NCI-H345 treated with DMSO at 0.1 percent for 48 hours (cell line): Measurements from ENCODE around the gene DELE1.
"Not testable (repeated sequence)": the region's sequence is repeated elsewhere in the genome, so short reads cannot be mapped to it uniquely, and the experiment has no call there.

Experiments
- DNase-seq: peaks from one replicate; lab custom pipeline; 2025; ENCODE audit not compliant: unreplicated experiment; lab: John Stamatoyannopoulos, UW

DELE1 gene

DNA sequence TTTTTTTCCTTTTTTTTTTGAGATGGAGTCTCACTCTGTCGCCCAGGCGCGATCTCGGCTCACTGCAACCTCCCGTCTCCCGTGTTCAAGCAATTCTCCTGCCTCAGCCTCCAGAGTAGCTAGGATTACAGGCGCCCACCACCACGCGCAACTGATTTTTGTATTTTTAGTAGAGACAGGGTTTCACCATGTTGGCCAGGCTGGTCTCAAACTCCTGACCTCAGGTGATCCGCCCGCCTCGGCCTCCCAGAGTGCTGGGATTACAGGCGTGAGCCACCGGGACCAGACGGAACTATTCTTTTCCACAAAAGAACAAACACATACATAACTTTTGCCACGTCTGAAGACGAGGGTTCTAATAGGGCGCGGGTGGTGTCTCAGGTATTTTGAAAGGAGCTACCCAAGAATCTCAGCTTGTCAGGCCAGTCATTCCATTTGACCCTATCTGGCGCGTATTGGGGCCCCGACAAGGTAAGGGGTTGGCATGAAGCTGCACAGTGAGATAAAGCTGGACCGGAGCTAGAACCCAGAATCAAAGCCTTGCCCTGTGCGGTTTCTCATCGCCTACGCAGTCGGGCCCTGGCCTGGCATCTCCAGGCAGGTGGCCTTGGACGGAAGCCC lies 734 bp upstream of the DELE1 start:
- not testable (repeated sequence) for DNase-seq

- DNase-seq: no peak
Observed at GRCh38 chr5:141926434-141926833, 2.8 kb downstream of the DELE1 start.

DNA sequence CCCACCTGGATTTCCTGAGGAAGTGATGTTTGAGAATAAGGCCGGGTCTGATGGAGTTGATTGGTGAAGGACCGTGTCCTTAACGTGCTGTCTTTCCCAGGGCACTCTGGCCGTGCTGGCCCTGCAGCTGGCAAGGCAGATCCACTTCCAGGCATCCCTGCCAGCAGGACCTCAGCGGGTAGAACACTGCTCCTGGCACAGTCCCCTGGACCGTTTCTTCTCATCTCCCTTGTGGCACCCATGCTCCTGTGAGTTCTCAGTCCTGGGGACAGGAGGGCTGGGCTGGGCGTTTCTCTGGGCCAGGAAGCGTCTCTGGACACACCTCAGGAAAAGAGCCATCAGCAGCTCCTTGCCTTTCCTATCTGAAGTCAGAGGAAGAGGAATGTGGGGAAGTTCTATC lies 4.4 kb downstream of the DELE1 start:
- DNase-seq: no peak

DNA sequence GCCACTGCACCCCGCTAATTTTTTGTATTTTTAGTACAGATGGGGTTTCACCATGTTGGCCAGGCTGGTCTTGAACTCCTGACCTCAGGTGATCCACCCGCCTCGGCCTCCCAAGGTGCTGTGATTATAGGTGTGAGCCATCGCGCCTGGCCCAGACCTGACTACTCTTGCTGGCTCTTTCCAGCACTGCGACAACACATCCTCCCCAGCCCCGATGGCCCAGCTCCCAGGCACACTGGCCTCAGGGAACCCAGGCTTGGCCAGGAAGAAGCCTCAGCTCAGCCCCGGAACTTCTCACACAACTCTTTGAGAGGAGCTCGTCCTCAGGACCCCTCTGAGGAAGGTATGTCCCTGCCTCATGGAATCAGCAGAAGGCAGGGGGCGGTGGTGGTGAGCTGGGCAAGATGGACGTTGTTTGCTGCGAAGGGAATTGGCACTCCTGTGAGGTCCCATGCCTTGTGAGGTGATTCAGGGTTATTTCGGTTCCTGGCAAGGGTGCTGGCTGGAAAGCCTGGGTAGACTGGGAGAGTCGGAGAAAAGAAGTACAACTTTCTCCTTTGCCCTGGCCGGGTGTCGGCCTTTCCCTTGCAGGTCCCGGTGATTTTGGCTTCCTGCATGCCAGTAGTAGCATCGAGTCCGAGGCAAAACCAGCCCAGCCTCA lies 5.9 kb downstream of the DELE1 start:
- DNase-seq: no peak

GRCh38 chr5:141931694-141932093 lies 8.0 kb downstream of the DELE1 start:
- DNase-seq: no peak

DNA sequence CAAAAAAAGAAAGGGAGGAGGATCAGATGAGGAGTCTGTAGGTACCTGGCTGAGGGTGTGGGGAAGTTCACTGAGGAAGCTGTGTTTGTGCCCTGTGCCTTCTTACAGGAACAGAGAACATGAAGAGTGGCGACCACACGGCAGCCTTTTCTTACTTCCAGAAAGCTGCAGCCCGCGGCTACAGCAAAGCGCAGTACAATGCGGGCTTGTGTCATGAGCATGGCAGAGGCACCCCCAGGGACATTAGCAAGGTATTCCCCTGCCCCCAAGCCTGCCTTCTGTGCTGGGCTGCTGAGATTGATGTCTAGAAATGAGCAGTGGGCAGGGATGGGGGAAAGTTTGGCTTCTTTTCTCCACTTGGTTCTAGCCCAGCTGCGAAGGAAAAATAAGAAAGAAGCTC lies 9.5 kb downstream of the DELE1 start:
- no peak for DNase-seq

DNA sequence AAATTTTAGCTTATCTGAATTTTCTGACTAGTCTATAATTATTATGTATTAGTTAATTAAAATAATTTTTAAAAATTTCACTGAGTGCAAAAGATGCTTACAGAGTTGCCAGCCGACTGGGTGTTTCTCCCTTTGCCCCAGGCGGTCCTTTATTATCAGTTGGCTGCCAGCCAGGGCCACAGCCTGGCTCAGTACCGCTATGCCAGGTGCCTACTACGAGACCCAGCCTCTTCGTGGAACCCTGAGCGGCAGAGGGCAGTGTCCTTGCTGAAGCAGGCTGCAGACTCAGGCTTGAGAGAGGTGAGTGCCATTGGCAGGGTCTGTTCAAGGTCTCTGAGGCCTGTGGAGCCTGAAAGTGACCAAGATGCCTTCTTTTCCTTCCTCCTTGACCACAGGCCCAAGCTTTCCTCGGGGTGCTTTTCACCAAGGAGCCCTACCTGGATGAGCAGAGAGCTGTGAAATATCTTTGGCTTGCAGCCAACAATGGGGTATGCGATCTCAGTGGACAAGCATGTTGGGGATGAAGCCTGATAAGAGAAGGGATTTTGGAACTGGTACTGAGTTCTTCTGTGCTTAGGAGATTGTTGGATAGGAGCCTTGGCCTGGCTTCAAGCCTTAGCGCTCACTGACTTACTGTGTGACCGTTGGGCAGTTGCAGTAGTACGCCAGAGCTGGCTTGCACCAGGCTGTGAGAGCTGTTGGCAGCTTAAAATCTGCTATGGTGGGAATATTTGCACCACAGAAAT lies 10.6 kb downstream of the DELE1 start:
- peak; percentile 94 for DNase-seq

- DNase-seq: peak; percentile 55
Observed at GRCh38 chr5:141935538-141935937, 11.9 kb downstream of the DELE1 start.

DNA sequence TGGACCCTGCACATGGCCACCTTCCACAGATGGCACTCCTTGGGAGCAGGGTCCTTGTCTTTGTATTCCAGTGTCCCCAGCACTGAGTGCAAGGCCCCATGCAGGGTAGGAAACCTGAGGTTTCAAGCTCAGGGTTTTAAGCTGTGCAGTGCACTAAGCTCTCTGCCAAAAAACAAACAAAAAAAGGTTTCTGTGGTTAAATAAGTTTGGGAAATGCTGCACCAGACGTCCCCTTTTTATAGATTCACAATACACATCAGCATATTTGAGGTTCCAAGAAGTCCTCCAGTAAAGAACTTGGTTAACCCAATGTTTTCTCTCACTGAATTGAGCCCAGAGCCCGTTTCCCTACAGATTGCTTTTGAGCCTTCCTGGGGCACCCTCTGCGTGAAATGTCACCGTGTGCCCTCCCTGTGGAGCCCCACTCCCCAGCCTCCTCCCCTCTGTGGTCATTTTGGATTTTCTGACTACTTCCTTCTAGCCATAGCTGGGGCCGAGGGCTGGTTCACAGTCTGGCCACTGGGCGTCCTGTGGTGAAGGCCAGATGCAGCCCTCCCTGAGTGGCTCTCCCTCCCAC lies 17.1 kb downstream of the DELE1 start:
- DNase-seq: no peak

GRCh38 chr5:141941307-141941706 lies 17.6 kb downstream of the DELE1 start:
- DNase-seq: no peak

DNA sequence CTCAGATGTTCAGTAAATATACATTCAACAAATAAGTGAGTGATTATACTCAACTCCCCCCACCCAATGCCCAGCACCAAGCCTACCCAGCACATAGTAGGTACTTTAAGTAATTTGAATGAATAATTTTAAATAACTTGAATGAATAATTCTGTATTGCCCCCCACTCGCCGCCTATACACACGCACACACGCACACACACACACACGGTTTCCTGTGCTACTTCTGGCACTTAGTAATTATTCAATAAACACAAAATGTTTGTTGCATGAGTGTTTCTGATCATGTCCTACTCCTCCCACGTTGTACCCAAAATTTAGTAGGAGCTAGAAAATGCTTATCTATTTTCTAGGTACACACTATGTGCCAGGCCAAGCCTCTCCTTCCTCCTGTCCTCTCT lies 18.1 kb downstream of the DELE1 start:
- no peak for DNase-seq

DNA sequence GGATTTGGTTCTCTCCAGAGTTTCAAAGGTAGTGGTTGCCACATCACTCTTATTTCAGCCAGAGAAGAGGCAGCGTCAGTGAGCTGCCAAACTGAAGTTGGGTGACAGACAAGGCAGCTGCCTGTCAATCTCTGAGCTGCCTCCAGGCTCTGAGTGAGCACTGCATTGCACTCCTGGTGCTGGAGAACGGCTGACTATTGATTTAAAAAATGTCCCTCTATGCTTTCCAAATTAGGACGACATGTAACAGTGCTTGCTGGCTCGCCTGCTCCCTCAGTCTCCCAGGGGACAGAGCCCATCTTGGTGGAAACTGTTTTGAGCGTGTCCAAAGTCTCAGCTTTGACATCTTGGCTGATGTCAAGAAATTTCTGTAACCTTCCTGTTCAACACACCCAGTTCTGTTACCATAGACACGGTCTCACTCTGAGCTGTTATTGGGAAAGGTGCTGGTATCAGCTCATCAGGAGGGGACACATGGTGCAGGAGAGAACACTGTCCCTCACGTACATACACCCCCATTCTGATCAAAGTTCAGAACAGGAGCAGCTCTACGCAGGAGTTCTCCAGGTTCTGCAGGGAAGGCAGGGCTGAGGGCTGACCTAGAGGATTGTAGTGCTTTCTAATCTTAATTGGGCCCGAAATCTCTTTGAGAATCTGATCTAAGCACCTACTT lies 18.6 kb downstream of the DELE1 start:
- DNase-seq: no peak

GRCh38 chr5:141944076-141944475 lies 20.4 kb downstream of the DELE1 start:
- no peak for DNase-seq

DNA sequence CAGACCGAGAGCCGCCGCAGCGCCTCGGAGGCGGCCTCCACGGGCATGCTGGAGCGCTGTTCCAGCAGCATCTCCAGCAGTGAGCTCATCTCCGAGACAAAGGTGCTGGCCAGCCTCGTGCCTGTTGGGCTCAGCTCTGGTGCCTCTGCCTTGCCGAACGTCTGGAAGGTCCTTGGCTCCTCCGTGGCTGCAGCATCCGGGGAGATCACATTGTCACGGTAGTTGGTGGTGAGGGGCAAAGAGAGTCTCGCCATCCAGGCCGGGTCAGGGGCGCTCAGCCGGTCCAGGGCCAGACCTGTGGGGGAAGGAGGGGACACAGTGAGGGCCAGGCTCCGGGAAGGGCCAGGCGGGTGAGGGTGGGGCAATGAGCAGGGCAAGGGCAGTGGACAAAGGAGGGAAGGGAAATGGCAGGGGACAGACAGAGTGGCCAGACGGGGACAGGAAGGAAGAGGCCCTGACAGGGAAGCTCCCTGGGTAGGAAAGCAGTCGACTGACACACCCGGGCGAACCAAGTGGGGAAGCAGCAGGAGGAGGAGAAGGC lies 21.9 kb downstream of the DELE1 start:
- no peak for DNase-seq

- no peak for DNase-seq
Observed at GRCh38 chr5:141947316-141947715, 23.6 kb downstream of the DELE1 start.

GRCh38 chr5:141948812-141949211 lies 25.1 kb downstream of the DELE1 start:
- no peak for DNase-seq

- DNase-seq: no peak
Observed at GRCh38 chr5:141949511-141949910, 25.8 kb downstream of the DELE1 start.

DNA sequence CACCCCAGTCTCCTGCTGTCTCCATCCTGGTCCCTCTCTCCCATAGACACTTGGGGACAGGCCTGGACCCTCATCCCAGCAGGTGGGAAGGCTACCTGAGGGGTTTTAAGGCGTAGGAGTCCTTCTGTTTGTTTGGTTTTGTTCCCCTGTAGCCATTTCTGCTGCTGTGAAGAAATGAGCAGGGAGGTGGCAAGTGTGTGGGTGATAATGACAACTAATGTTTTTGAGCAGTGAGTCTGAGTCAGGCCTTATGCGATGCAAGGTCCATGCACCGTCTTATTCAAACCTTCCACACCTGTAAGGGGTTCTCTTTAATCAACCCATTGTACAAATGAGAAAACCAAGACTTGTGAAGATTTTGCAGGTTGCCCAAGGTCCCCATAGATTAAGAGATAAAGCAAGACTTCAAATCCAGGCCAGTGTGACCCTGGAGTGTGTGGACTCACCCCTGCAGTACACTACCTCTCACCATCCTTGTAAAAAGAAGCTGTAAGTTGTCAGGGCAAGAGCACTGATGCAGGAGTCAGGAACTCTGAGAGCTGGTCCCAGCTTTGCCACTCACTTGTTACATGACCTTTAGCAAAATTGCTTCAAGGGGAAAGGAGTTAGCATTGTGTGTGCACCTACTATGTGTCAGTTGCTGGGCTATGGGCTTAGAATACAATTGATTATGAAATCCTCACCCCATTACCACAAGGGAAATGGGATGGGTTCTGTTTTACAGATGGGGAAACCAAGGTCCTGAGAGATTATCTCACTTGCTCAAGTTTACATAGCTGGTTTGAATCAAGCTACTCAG lies 26.7 kb downstream of the DELE1 start:
- DNase-seq: no peak

DNA sequence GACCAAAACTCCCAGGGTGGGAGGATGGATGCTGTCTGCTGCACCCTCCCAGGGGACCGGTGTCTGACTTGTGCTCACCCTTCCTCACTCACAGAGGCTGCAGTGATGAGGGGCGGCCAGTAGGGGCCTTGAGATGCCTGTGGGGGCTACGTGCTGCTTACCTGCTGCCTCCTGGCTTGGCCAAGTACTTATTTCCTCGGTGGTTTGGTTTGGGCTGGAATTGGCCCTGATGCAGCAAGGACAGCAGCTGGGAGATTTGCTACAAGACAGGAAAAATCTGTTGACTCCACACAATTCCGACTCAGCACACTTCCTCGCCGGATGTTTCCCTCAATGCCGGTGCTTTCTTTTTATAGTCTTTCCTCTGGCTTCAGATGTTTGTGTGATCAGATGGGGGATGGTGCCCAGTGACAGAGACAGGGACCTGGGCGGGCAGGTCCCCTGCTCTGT lies 27.7 kb downstream of the DELE1 start:
- DNase-seq: no peak

DNA sequence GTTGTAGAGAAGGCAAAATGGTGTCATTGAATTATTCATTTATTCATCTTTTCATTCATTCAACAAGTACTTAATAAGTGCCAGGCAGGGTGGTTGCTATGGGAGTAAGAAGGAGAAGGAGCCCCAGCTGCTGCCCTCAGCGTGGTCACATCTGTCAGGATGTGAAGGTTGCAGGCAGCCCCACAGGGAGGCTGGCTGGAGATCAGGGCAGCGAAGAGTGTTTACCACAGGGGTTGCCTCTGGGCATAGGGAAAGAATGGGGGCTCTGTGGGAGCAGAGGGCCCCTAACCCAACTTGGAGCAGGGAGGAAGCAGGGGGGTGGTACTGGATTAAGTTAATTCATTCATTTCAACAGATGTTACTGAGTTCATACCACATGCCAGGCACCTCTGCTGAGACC lies 28.3 kb downstream of the DELE1 start:
- DNase-seq: no peak
